NCI-H2171 treated with DMSO at 0.1 percent for 48 hours (cell line): Measurements from ENCODE around the gene SPINK2.

Experiments
- DNase-seq: peaks from one replicate; lab custom pipeline; 2025; lab: John Stamatoyannopoulos, UW

The SPINK2 gene

GRCh38 chr4:56821381-56822243, at the start of gene SPINK2:
Gene SPINK2 (minus strand): TSS chr4:56821701. CDS start chr4:56821662, 39 bp downstream.
- peak; percentile 68 for DNase-seq

- peak; percentile 71 for DNase-seq
Observed at GRCh38 chr4:56870946-56871345, 49.4 kb upstream of the SPINK2 start.

GRCh38 chr4:56863441-56864139, 42.1 kb upstream of the SPINK2 start:
- DNase-seq: no peak

- DNase-seq: no peak
Observed at GRCh38 chr4:56861360-56861759, 39.9 kb upstream of the SPINK2 start.

- no peak for DNase-seq
Observed at GRCh38 chr4:56860781-56861180, 39.3 kb upstream of the SPINK2 start.

- DNase-seq: no peak
Observed at GRCh38 chr4:56859841-56860240, 38.3 kb upstream of the SPINK2 start.

- DNase-seq: no peak
Observed at GRCh38 chr4:56857601-56858309, 36.3 kb upstream of the SPINK2 start.

GRCh38 chr4:56856656-56857055, 35.2 kb upstream of the SPINK2 start:
- DNase-seq: no peak

- DNase-seq: no peak
Observed at GRCh38 chr4:56850910-56851309, 29.4 kb upstream of the SPINK2 start.

GRCh38 chr4:56844802-56845580, 23.5 kb upstream of the SPINK2 start:
- no peak for DNase-seq

- DNase-seq: no peak
Observed at GRCh38 chr4:56843421-56843899, 22.0 kb upstream of the SPINK2 start.

- DNase-seq: no peak
Observed at GRCh38 chr4:56840559-56840958, 19.1 kb upstream of the SPINK2 start.

GRCh38 chr4:56828784-56829535, 7.5 kb upstream of the SPINK2 start:
- no peak for DNase-seq

- DNase-seq: no peak
Observed at GRCh38 chr4:56823933-56824600, 2.6 kb upstream of the SPINK2 start.

GRCh38 chr4:56818797-56819196, 2.7 kb downstream of the SPINK2 start:
- no peak for DNase-seq

- DNase-seq: no peak
Observed at GRCh38 chr4:56817840-56818491, 3.5 kb downstream of the SPINK2 start.

GRCh38 chr4:56806666-56807065, 14.8 kb downstream of the SPINK2 start:
- DNase-seq: no peak

- DNase-seq: no peak
Observed at GRCh38 chr4:56804551-56804950, 16.9 kb downstream of the SPINK2 start.

- no peak for DNase-seq
Observed at GRCh38 chr4:56803471-56803870, 18.0 kb downstream of the SPINK2 start.
